GM12878 (cell line): ENCODE results near the gene CPNE5.

Experiments used
- CTCF ChIP-seq, 3 experiments: IDR thresholded peaks in 2 of 3; conservative IDR thresholded peaks in 1 of 3; 2 replicates each; pipeline ENCODE4 v1.5.1; 2011; ENCODE audit warnings: low read depth in 3 of 3, low read length in 3 of 3, mild to moderate bottlenecking in 3 of 3, control low read depth in 2 of 3, moderate library complexity in 2 of 3, inconsistent platforms in 1 of 3, mixed read lengths in 1 of 3; ENCODE audit not compliant: control insufficient read depth in 2 of 3, insufficient read depth in 1 of 3; ENCODE audit errors: extremely low read depth in 1 of 3
- EP300 ChIP-seq, 2 experiments: fragments of 150-350 bp in 1 of 2; IDR thresholded peaks; 2 replicates each; pipeline ENCODE4 v1.6.1; 2011 to 2012; ENCODE audit warnings: low read depth in 2 of 2, low read length in 2 of 2, borderline replicate concordance in 1 of 2, improper control_type of control experiment in 1 of 2, inconsistent platforms in 1 of 2; ENCODE audit not compliant: control insufficient read depth in 1 of 2
- FOXM1 ChIP-seq: IDR thresholded peaks from 2 replicates; pipeline ENCODE4 v1.6.1; 2012; ENCODE audit warnings: low read depth, mild to moderate bottlenecking, inconsistent platforms, low read length, moderate library complexity
- JUND ChIP-seq: IDR thresholded peaks from 2 replicates; pipeline ENCODE4 v1.6.1; 2012; ENCODE audit warnings: low read depth, mild to moderate bottlenecking, low read length, improper control_type of control experiment, moderate library complexity
- NRF1 ChIP-seq: conservative IDR thresholded peaks from 2 replicates; pipeline ENCODE4 v1.6.1; 2011; ENCODE audit warnings: mild to moderate bottlenecking, low read depth, low read length, improper control_type of control experiment
- PAX5 ChIP-seq: IDR thresholded peaks from 2 replicates; pipeline ENCODE4 v1.6.1; 2011; ENCODE audit warnings: low read depth, low read length, borderline replicate concordance
- RAD21 ChIP-seq: IDR thresholded peaks from 2 replicates; pipeline ENCODE4 v1.6.1; 2011; ENCODE audit warnings: mild to moderate bottlenecking, low read depth, low read length, moderate library complexity; ENCODE audit not compliant: insufficient read depth
- ZNF274 ChIP-seq: IDR thresholded peaks from one replicate; pipeline ENCODE4 v1.8.0; 2011; ENCODE audit not compliant: insufficient read length, insufficient read depth

- TF ChIP-seq CTCF (IDR thresholded peaks at IDR 0.05 in 2 of 3, conservative IDR thresholded peaks at IDR 0.05 in 1 of 3; ENCODE audit: control insufficient read depth in 2 of 3, extremely low read depth in 1 of 3, insufficient read depth in 1 of 3, low read depth in 3 of 3, low read length in 3 of 3): no peak
- no peak for TF ChIP-seq NRF1
- no peak for TF ChIP-seq JUND
- no peak for TF ChIP-seq EP300 (IDR thresholded peaks at IDR 0.05; ENCODE audit: borderline replicate concordance in 1 of 2, control insufficient read depth in 1 of 2, low read depth in 2 of 2, low read length in 2 of 2)
- TF ChIP-seq PAX5: no peak
- no peak for TF ChIP-seq FOXM1
- no peak for TF ChIP-seq ZNF274
- no peak for TF ChIP-seq RAD21
Observed at GRCh38 chr6:36817176-36817817, 21.9 kb downstream of the CPNE5 start.
